Lower lobe of right lung (tissue), 2 donors: ENCODE data around the gene GUCY2D. TPM values are rescaled to one million over a fixed set of nuclear protein-coding genes. Genes with fewer than 3 reads are reported as not detected.

Experiments
- ATAC-seq, 2 donors: fragments of 200-7000 bp; cut with Tn5 transposase; one replicate each; pipeline ENCODE4 v1.9.1; 2020 to 2022; ENCODE audit warnings: mild to moderate bottlenecking in 2 of 2, moderate library complexity in 2 of 2
- DNase-seq: peaks from one replicate; pipeline ENCODE4 v3.0.0-alpha.2; 2020
- H3K27ac ChIP-seq: fragments of 200-600 bp; one replicate; pipeline ENCODE4 v1.8.0; 2022
- H3K27me3 ChIP-seq: fragments of 200-600 bp; one replicate; pipeline ENCODE4 v1.8.0; 2022; ENCODE audit warnings: low read depth
- H3K36me3 ChIP-seq: fragments of 200-600 bp; one replicate; pipeline ENCODE4 v1.8.0; 2022; ENCODE audit warnings: mild to moderate bottlenecking
- H3K4me1 ChIP-seq: fragments of 200-600 bp; one replicate; pipeline ENCODE4 v1.8.0; 2022
- H3K4me3 ChIP-seq: fragments of 200-600 bp; one replicate; pipeline ENCODE4 v1.8.0; 2022; ENCODE audit warnings: mild to moderate bottlenecking
- H3K9me3 ChIP-seq: fragments of 200-600 bp; one replicate; pipeline ENCODE4 v1.8.0; 2022
- CTCF ChIP-seq: fragments of 200-600 bp; IDR thresholded peaks from one replicate; pipeline ENCODE4 v1.8.0; 2022; ENCODE audit warnings: antibody characterized with exemption, mild to moderate bottlenecking
- intact Hi-C: fragments of 100-400 bp; cut with DNase I; formaldehyde crosslinking; loops from one replicate; pipeline ENCODE4 v1.11.0; 2022
- total RNA-seq: library from RNA; stranded (reverse); fragmentation: NEBNext Ultra II Directional; extraction: Animal tissue kit (Norgen Biotek cat#: 25700); gene quantifications from one replicate; pipeline ENCODE4 v1.2.1, GENCODE V29; 2021
- donor health status: DM: no; HTN: yes; CAD: no; lungs with severe emphysema.

Gene GUCY2D
- total RNA-seq, 1 donor from 2014 or later = 3.1 TPM

GRCh38 chr17:8015957-8016631 is 13.7 kb downstream of the GUCY2D start:
- Histone ChIP-seq H3K9me3 (no peaks in the 10 kb centered on the region), H3K4me3 (peak overlapping the region; percentile 55), H3K4me1 (peaks cover 49% of the 10 kb centered on the region), H3K36me3 (no peaks in the 10 kb centered on the region), H3K27me3 (peaks cover 21% of the 10 kb centered on the region), H3K27ac (peak overlapping the region; percentile 78)
- ATAC-seq (peak; percentile 74 to 76), DNase-seq (peak; percentile 76)
- intact Hi-C loops = no loop called here
- no peak for TF ChIP-seq CTCF

GRCh38 chr17:8016632-8017424 is 14.4 kb downstream of the GUCY2D start:
- Histone ChIP-seq H3K9me3 (no peaks in the 10 kb centered on the region), H3K4me1 (peaks cover 49% of the 10 kb centered on the region), H3K36me3 (no peaks in the 10 kb centered on the region), H3K27ac (peak overlapping the region; percentile 78), H3K27me3 (peaks cover 21% of the 10 kb centered on the region), H3K4me3 (peak overlapping the region; percentile 55)
- TF ChIP-seq CTCF = peak; percentile 75
- intact Hi-C loops = no loop called here
- DNase-seq (peak; percentile 80), ATAC-seq (peak; percentile 85 to 92)

- intact Hi-C loops = no loop called here
- no peak for TF ChIP-seq CTCF
- H3K36me3 ChIP-seq = no peaks in the 10 kb centered on the region
- H3K9me3 ChIP-seq = no peaks in the 10 kb centered on the region
- no peak for DNase-seq
- H3K27me3 ChIP-seq = peaks cover 17% of the 10 kb centered on the region
- H3K27ac ChIP-seq = no peak overlapping the region
- peaks cover 60% of the 10 kb centered on the region for H3K4me1 ChIP-seq
- no peak for ATAC-seq
- H3K4me3 ChIP-seq = no peak overlapping the region
These were observed 16.0 kb downstream of the GUCY2D start for GRCh38 chr17:8018436-8018835.

GRCh38 chr17:8019166-8019565 is 16.8 kb downstream of the GUCY2D start:
- no peak for DNase-seq
- H3K4me3 ChIP-seq = no peak overlapping the region
- ATAC-seq = no peak
- no peaks in the 10 kb centered on the region for H3K9me3 ChIP-seq
- TF ChIP-seq CTCF = no peak
- intact Hi-C loops = no loop called here
- H3K27me3 ChIP-seq = peaks cover 17% of the 10 kb centered on the region
- H3K36me3 ChIP-seq = no peaks in the 10 kb centered on the region
- H3K4me1 ChIP-seq = peaks cover 65% of the 10 kb centered on the region
- no peak overlapping the region for H3K27ac ChIP-seq

- Histone ChIP-seq H3K9me3 (no peaks in the 10 kb centered on the region), H3K27me3 (peaks cover 13% of the 10 kb centered on the region), H3K27ac (no peak overlapping the region), H3K4me3 (no peak overlapping the region), H3K4me1 (peaks cover 71% of the 10 kb centered on the region), H3K36me3 (no peaks in the 10 kb centered on the region)
- ATAC-seq = peak; percentile 54 to 63
- TF ChIP-seq CTCF = no peak
- intact Hi-C loops = no loop called here
- peak; percentile 67 for DNase-seq
These were observed 17.5 kb downstream of the GUCY2D start for GRCh38 chr17:8019665-8020650.
